GM18909 (cell line): ENCODE data around the gene CRADD.
"Not testable (repeated sequence)": the region's sequence is repeated elsewhere in the genome, so short reads cannot be mapped to it uniquely, and the experiment has no call there.

ENCODE experiments used
- ATAC-seq: cut with Tn5 transposase; IDR thresholded peaks from one replicate; pipeline ENCODE4 v1.9.1; 2021; ENCODE audit warnings: mild to moderate bottlenecking; ENCODE audit not compliant: unreplicated experiment, poor library complexity

Gene CRADD

DNA sequence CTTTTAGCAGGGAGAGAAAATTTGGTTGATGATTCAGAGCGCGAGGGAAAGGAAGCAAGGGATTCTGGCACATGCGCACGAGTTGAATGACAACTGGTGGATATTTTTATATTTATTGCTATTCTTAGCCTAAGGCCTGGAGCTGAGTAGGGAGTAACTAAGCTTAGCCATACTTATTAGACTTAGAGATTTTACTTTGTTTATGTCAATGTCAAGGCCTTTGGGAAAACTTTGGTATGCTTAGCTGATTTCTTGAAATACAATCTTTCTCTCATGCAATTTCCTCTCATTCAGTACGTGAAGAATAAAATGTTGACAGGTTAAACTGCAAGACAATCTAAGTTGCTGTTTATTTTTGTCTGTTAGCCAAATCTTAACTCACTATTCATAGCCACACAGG lies 101.1 kb downstream of the CRADD start:
- ATAC-seq = no peak

DNA sequence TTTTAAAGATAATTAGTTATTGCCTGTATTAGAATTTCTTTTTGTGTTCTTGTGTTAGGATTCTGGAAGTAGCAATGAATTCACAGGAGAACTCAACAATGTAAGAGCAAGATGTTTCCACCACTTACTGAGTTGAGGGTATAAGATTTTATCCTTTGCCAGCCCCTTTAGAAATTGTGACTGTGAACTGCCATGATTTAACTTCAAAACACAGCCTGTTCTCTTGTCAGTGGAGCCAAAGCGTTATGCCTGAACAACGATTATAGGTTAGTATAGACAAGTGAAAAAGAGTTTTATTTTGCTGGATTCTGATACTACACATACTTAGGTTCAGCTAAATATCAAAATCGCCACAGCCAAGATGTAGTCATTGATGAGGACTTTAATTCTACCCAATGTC lies 101.6 kb downstream of the CRADD start:
- no peak for ATAC-seq

DNA sequence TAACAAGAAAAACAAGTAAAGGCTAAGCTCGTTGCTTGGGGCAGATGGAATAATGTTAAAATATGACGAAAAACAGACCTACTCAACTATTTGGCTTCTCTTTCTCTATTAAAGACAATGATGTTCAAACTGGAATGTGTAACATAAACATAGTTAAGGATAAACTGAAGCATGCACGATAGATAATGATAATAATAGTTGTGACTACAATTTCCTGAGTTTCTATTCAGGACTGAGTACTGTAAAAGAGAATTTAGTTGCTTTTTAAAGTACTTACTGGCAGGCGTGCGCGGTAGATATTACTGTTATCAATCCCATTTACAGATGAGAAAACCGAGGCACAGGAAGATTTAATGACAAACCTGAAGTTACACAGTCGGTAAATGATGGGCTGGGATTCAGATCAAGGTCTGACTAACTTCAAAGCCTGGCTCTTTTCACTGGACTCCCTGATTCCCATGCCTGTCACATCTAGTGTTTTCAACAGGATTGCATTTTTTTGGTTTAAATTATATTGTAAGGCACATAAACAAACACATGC lies 103.0 kb downstream of the CRADD start:
- ATAC-seq = no peak

DNA sequence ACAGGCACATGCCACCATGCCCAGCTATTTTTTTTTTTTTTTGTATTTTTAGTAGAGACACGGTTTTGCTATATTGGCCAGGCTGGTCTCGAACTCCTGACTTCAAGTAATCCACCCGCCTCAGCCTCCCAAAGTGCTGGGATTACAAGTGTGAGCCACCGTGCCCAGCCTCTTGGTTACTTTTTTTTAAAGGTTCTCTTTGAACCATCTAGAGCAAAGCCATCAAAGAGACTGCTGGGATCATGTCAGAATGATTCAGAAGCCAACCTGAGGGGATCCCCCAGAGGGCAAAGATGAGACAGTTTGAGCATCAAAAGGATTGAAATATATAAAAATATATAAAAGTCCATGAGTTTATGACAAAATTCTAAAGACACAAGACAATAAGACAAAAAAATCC lies 103.7 kb downstream of the CRADD start:
- not testable (repeated sequence) for ATAC-seq

DNA sequence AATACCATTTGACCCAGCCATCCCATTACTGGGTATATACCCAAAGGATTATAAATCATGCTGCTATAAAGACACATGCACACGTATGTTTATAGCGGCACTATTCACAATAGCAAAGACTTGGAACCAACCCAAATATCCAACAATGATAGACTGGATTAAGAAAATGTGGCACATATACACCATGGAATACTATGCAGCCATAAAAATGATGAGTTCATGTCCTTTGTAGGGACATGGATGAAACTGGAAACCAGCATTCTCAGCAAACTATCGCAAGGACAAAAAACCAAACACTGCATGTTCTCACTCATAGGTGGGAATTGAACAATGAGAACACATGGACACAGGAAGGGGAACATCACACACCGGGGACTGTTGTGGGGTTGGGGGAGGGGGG lies 104.8 kb downstream of the CRADD start:
- ATAC-seq = not testable (repeated sequence)

GRCh38 chr12:93782853-93783252 lies 105.7 kb downstream of the CRADD start:
- ATAC-seq = no peak

GRCh38 chr12:93783832-93784231 lies 106.7 kb downstream of the CRADD start:
- no peak for ATAC-seq

DNA sequence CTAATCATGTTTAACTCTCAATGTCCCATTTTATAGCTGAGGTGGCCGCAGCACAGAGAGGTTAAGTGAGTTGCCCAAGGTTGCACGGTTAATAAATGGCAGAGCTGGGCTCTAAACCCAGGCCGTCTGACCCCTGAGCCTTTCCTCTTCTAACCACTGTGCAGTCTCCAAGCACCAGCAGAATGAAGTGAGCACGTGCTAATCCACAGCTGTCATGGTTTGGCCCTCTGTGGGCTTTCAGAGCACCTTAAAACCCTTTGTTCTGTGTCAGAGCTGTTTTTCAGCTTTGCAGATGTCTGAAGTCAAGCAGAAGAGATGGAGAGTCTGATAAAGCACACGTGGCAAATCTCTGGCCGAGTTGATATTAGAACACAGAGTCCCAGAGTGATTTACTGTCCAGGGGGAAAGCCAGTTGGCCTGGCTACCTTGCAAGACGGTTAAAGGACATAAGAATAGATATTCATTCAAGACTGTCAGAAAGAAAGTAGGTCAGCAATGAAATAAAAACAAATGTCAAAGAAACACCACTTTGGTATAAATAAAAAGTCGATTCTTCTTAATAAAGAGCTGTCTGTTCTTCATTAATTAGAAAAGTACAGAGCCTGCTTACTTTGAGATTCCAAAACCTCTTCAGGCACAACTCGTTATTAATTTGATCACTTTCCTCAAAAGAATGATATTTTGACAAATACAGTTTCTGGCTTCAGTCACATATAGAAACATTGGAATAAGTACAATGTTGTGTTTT lies 107.3 kb downstream of the CRADD start:
- ATAC-seq = no peak

- no peak for ATAC-seq
These were observed 108.3 kb downstream of the CRADD start for GRCh38 chr12:93785249-93786010.

DNA sequence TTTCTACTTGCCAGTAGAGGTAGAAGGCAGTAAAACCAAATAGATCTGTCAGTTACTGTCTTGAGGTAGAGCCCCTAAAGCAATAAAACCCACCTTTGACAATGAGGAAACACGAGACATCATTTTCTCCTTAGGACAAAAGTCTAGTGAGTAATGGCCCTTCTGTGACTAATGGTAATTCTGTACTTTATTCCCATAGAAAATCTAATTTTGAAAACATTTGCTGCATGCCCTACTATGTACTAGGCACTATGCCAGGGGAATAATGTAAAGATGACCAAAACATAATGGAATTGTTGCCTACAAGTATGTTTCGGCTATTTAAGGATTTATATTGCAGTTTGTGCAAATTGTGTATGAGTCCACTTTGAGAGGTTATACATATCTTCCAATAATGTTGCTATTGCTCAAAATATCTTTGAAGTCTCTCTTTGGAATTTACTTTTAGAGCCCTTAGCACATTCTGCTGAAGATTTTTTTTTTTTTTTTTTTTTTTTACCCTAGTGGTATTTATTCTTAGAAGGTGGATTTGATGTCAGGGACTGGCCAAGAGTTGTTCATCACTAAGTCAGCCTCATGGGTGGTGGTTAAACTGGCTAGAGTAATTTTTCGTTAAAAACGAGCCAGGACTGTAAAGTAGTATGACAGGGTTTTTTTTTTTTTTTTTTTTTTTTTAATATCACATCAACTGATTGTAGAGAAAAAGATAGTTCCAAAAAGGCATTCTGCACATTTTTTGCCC lies 109.7 kb downstream of the CRADD start:
- no peak for ATAC-seq

- no peak for ATAC-seq
These were observed 111.7 kb downstream of the CRADD start for GRCh38 chr12:93788853-93789252.

DNA sequence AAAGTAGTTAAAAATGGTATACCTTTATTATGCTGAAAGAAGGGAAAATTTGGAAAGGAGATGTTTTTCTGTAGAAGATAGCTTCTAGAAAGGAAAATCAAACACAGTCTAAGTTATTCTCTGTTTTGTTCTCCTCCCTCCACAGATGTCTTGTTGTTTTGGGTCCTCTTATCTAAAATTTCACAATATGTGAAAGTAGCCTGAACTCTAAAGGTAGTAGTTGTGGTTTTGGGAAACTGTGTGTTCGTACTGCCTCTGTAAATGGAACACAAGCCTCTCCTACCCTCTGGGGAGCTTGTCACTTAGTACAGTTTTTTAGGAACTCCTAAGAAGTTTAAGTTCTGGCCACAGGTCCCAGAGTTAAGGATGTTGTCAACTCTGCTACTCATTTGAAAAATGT lies 112.6 kb downstream of the CRADD start:
- no peak for ATAC-seq

DNA sequence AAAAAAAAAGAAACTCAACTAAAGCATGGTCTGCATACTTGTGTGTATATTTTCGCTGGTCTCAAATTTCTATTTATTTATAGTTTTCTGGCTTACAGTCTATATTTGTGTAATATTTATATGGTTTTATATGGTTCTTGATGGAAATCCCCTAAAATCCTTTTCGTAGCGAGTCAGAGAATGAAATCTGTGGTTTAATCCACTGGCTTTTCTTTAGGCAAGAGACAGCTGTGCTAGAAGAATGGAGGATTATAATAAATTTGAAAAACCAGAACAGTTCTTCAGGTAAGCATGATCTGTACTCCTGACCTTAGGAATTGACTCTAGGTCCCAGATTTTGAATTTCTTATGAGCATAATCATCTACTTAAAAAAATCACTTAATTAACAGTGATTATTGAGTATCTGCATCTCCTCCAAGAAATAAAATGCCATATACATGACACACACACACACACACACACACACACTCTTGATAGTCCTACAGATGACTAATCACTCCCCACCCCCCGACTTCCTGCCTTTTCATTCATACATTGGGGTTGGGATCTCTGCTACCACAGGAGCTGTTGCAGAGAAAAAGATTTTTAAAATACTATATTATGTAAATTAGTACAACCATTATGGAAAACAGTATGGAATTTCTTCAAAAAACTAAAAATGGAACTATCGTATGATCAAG lies 113.4 kb downstream of the CRADD start:
- ATAC-seq = no peak

GRCh38 chr12:93793007-93793406 lies 115.8 kb downstream of the CRADD start:
- no peak for ATAC-seq

- no peak for ATAC-seq
These were observed 116.8 kb downstream of the CRADD start for GRCh38 chr12:93793983-93794382.

DNA sequence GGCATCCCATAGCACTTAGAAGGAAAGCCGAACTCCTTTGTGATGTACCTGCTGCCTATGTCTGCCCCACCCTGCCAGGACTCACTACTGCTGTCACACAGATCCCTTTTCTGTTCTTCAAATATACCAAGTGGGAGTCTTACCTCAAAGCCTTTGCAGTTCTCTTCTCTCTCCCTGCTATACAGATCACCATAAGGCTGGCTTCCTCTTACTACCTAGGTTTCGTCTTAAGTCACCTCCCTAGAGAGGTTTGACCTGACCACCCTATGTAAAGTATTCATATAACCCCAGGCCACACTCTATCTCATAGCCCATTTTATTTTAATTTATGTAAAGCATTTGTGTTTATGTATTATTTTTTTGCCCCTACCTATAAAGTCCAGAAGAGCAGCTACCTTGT lies 117.6 kb downstream of the CRADD start:
- no peak for ATAC-seq

DNA sequence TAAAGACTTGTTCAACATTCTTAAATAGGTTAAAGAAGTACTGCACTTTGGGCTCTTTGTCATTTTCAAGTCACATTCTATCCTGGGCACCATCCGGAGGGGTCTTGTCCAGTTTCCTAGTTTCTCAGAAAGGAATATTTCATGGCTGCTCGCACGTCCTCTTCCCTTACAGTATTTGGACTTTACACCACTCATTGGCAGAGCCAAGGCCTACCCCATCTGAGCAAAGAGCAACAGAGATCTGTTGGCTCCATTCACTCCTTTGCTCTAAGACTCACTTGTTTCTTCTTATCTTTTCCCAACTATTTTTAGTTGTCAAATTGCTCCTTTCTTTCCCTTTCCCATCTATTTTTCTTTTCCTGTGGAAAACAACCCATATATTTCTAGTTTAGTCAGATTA lies 118.2 kb downstream of the CRADD start:
- no peak for ATAC-seq

- no peak for ATAC-seq
These were observed 119.6 kb downstream of the CRADD start for GRCh38 chr12:93796729-93797128.

DNA sequence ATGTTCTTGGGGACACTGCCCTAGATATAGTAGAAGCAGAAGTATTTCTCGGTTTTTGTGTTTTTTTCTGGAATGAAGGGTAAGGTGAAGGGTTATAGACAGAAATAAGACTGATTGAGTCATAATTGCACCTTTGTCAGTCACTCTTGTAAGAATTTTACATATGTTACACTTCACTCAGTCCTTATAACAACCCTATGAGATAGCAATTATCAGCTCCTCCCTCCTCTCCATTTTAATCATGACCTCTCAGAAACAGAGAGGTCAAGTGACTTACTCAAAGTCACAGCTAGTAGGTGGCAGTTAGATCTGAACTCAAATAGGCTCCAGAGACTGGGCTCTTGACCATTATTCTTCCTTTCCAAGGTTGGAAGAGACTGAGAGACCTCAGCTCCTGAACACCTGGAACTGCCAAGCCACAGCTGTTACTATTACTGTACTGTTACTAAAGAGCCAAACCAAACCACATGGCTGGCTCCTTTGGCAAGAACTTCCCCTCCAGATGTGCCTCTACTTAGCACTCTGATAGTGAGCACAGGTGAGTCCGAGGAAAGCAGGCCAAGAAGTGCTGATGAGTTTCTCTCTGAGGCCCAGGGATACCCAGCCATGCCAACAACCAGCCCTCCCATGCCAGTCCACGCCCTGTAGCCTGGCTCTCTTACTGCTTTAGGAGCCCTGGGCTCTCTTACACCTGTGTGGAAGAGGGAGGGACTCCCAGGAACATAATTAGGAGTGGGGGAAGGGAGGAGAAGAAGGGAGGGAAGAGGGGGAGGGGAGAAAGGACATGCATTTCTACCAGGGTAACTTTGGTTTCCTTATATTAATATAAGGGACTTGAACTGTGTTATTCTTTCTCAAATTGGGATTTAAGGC lies 121.3 kb downstream of the CRADD start:
- ATAC-seq = no peak
